ENCODE measurements around the gene ANKRD13C.
A peak's percentile ranks its signal among the peaks of the same experiment; 100 is the strongest.

Gene ANKRD13C

DNA sequence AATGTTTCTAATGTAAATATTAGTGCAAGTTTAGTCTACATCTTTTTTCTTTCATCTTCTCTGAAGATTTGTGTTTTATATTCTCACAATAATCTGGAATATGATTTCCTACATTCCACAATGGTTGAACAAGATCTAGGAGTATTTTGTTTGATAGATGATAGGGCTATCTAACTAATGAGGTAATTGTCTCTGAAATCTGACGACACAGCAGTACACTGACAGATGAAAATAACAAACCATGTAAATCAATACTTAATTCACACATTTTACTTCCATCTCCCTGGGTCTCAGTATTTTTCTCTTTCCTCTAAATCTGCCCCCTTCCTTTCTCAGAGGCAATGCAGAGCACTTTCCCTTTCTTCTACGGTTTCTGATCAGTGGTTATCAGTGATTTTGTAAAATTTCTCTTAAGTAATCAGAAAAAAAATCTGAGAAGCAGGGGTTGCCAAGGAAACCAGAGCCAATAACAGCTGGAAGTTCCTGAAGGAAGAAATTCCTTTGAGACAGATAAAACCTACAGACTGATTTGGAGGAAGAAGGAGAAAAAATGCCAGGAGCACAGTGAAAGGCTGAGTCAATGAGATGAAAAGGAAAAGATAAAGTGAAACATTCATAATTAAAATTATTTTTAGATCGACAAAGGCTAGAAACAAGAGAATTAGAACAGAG lies 7.3 kb upstream of the ANKRD13C start:
- no peak overlapping the region for H3K27ac ChIP-seq

DNA sequence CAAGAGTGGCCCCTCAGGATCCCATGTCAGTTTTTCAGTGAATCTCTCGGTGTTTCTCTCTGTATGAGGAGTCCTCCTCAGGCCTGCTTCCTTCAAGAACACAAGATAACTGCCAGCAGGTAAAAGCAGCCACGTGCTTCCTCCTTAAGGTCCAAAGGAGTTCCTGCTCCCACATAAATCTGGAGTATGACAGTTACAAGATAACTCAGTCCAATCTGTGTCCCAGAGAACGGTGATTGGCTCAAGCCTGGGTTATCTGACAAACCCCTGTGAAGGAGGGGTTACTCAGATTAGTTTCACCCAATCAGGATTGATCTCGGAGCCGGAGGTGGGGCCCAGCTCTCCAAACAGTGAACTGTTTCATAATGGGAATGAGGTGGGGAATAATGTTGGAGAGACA lies 5.8 kb upstream of the ANKRD13C start:
- H3K9me3 ChIP-seq (ENCODE audit: control insufficient read depth, low read length) = no peaks in the 10 kb centered on the region
- no peaks in the 10 kb centered on the region for H3K27me3 ChIP-seq (ENCODE audit: control insufficient read depth, insufficient read depth, low read length)
- H3K9ac ChIP-seq = no peak overlapping the region
- no peak overlapping the region for H3K27ac ChIP-seq
- no peaks in the 10 kb centered on the region for H3K36me3 ChIP-seq (ENCODE audit: control insufficient read depth, insufficient read depth, low read length)
- H3K79me2 ChIP-seq = no peaks in the 10 kb centered on the region
- H2AFZ ChIP-seq = no peak overlapping the region
- no peaks in the 10 kb centered on the region for H3K4me1 ChIP-seq
- no peak overlapping the region for H3K4me2 ChIP-seq (ENCODE audit: low read length)
- H3K4me3 ChIP-seq (ENCODE audit: low read depth, low read length) = no peak overlapping the region
- TF ChIP-seq, protein P1, sequence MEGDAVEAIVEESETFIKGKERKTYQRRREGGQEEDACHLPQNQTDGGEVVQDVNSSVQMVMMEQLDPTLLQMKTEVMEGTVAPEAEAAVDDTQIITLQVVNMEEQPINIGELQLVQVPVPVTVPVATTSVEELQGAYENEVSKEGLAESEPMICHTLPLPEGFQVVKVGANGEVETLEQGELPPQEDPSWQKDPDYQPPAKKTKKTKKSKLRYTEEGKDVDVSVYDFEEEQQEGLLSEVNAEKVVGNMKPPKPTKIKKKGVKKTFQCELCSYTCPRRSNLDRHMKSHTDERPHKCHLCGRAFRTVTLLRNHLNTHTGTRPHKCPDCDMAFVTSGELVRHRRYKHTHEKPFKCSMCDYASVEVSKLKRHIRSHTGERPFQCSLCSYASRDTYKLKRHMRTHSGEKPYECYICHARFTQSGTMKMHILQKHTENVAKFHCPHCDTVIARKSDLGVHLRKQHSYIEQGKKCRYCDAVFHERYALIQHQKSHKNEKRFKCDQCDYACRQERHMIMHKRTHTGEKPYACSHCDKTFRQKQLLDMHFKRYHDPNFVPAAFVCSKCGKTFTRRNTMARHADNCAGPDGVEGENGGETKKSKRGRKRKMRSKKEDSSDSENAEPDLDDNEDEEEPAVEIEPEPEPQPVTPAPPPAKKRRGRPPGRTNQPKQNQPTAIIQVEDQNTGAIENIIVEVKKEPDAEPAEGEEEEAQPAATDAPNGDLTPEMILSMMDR (IDR thresholded peaks at IDR 0.05) = no peak

More for the DNA sequence above, 7.3 kb upstream of the ANKRD13C start:
- Histone ChIP-seq H3K27me3 (ENCODE audit: control insufficient read depth, insufficient read depth, low read length) (no peaks in the 10 kb centered on the region), H3K4me2 (ENCODE audit: low read length) (peak overlapping the region; percentile 21), H3K36me3 (ENCODE audit: control insufficient read depth, insufficient read depth, low read length) (no peaks in the 10 kb centered on the region), H3K9me3 (ENCODE audit: control insufficient read depth, low read length) (no peaks in the 10 kb centered on the region), H3K9ac (no peak overlapping the region), H2AFZ (no peak overlapping the region), H3K79me2 (no peaks in the 10 kb centered on the region), H3K4me1 (no peaks in the 10 kb centered on the region), H3K4me3 (ENCODE audit: low read depth, low read length) (no peak overlapping the region)
- TF ChIP-seq, protein P1 (IDR thresholded peaks at IDR 0.05) = no peak

DNA sequence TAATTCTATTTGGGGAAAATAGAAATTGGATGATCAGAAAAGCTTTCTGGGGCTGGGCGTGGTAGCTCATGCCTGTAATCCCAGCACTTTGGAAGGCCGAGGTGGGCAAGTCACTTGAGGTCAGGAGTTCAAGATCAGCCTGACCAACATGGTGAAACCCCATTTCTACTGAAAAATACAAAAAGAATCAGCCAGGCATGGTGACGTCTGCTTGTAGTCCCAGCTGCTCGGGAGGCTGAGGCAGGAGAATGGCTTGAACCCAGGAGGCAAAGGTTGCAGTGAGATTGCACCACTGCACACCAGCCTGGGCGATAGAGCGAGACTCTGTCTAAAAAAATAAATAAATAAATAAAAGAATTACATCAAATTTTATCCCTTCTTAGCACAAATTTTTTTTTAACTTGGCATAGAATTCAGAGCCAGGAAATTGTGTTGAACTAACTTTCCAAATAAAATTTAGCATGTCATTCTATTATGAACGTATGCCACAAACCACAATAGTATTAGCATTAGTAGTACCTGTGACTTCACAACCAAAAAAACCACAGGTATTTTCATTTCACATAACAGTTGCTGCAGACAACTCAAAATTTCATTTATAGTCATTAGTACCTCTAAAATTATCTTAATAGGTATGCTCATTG lies 4.5 kb upstream of the ANKRD13C start:
- Histone ChIP-seq H3K9me3 (ENCODE audit: control insufficient read depth, low read length) (no peaks in the 10 kb centered on the region), H3K9ac (no peak overlapping the region), H3K36me3 (ENCODE audit: control insufficient read depth, insufficient read depth, low read length) (no peaks in the 10 kb centered on the region), H3K79me2 (peaks cover under 1% of the 10 kb centered on the region), H3K4me3 (ENCODE audit: low read depth, low read length) (no peak overlapping the region), H3K27me3 (ENCODE audit: control insufficient read depth, insufficient read depth, low read length) (no peaks in the 10 kb centered on the region), H2AFZ (no peak overlapping the region), H3K4me1 (no peaks in the 10 kb centered on the region), H3K27ac (no peak overlapping the region), H3K4me2 (ENCODE audit: low read length) (no peak overlapping the region)
- TF ChIP-seq, protein P1 (IDR thresholded peaks at IDR 0.05) = no peak

DNA sequence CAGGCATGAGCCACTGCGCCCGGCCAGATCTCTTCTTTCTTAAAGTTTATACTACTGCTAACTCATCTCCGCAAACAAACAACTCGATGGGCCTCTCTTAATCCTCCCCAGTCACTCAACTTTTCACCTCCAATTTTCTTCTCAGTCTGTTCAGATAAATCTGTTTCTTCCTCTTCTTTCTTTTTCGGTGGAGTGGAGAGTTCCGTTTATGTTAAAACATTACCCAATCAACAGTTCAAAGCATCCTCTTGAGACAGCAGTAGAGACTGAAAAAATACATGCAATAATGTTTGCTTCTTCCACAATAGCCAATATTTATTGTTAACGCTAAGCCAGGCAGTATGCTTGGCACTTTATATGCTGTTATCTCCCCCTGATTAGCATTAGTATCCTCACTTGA lies 1.4 kb upstream of the ANKRD13C start:
- Histone ChIP-seq H3K4me1 (no peaks in the 10 kb centered on the region), H3K9me3 (ENCODE audit: control insufficient read depth, low read length) (no peaks in the 10 kb centered on the region), H3K27me3 (ENCODE audit: control insufficient read depth, insufficient read depth, low read length) (no peaks in the 10 kb centered on the region), H2AFZ (no peak overlapping the region), H3K36me3 (ENCODE audit: control insufficient read depth, insufficient read depth, low read length) (no peaks in the 10 kb centered on the region), H3K27ac (no peak overlapping the region), H3K4me3 (ENCODE audit: low read depth, low read length) (no peak overlapping the region), H3K79me2 (peaks cover 9% of the 10 kb centered on the region), H3K4me2 (ENCODE audit: low read length) (no peak overlapping the region), H3K9ac (no peak overlapping the region)
- TF ChIP-seq, protein P1 (IDR thresholded peaks at IDR 0.05) = no peak

DNA sequence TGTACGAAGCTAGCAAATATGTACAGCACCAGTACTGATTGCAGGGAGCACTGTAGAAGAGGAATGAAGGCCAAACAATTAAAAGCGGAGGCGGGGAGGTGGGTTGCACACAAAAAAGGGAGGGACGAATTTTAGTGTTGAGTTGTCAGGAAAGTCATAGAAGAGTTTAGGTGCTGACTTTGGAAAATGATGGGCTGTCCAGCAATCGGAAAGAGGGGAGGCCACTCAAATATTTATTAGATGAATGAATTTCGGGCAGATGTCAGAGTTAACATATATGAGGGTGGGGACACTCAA lies 537 bp upstream of the ANKRD13C start:
- no peaks in the 10 kb centered on the region for H3K27me3 ChIP-seq (ENCODE audit: control insufficient read depth, insufficient read depth, low read length)
- peaks cover 9% of the 10 kb centered on the region for H3K79me2 ChIP-seq
- no peaks in the 10 kb centered on the region for H3K9me3 ChIP-seq (ENCODE audit: control insufficient read depth, low read length)
- H3K9ac ChIP-seq = no peak overlapping the region
- peak overlapping the region; percentile 96 for H3K4me3 ChIP-seq (ENCODE audit: low read depth, low read length)
- H3K4me1 ChIP-seq = no peaks in the 10 kb centered on the region
- TF ChIP-seq, protein P1 (IDR thresholded peaks at IDR 0.05) = no peak
- no peaks in the 10 kb centered on the region for H3K36me3 ChIP-seq (ENCODE audit: control insufficient read depth, insufficient read depth, low read length)
- peak overlapping the region; percentile 91 for H3K27ac ChIP-seq
- H3K4me2 ChIP-seq (ENCODE audit: low read length) = peak overlapping the region; percentile 79
- H2AFZ ChIP-seq = peak overlapping the region; percentile 87
